Measurements from ENCODE around the gene PHF11.
"Not testable (repeated sequence)": the region's sequence is repeated elsewhere in the genome, so short reads cannot be mapped to it uniquely, and the experiment has no call there.

PHF11 gene

DNA sequence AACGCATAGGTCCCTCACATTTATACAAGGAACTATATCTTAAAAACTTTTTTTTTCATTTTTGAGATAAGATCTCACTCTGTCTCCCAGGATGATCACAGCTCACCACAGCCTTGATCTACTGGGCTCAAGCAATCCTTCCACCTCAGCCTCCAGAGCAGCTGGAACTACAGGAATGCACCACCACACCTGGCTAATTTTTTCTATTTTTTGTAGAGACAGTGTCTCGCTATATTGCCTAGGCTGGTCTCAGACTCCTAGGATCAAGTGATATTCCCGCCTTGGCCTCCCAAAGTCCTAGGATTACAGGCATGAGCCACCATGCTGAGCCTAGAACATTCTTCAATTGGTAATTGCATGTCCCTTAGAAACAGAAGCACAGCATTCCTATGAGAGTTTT is 47.9 kb downstream of the PHF11 start:
- in situ Hi-C loops (cut with HindIII; ENCODE audit: low sequenced_read_pairs) = no loop called here

DNA sequence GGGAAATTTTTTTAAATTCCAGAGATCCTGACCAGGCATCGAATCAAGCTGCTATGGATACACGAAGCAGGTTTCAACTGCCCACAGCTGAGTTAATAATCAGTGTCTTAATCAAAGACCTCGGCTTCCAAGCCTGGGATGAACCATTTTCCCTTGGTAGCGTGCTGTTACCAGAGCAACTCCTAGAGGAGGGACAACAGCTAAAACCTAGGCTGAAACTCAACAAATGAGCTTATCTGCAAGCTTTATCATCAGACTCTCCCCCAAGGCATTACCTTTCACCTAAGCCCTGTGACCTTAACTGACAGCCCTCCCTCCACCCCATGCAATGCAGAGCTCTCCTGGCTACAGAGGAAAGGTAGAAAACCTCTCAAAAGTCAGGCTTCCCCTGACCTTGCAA is 49.9 kb downstream of the PHF11 start:
- in situ Hi-C loops (cut with HindIII; ENCODE audit: low sequenced_read_pairs) = no loop called here

DNA sequence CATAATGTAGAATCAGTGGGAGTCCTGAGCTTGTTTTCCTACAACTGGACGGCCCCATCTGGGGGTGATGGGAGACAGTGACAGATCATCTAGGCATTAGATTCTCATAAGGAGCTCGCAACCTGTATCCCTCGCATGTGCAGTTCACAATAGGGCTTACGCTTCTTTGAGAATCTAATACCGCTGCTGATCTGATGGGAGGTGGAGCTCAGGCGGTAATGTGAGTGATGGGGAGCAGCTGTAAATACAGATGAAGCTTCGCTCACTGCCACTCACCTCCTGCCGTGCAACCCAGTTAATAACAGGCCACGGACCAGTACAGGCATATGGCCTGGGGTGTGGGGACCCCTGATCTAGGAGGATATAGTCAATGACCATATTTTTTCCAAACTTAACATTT is 50.8 kb downstream of the PHF11 start:
- in situ Hi-C loops (cut with HindIII; ENCODE audit: low sequenced_read_pairs) = no loop called here

DNA sequence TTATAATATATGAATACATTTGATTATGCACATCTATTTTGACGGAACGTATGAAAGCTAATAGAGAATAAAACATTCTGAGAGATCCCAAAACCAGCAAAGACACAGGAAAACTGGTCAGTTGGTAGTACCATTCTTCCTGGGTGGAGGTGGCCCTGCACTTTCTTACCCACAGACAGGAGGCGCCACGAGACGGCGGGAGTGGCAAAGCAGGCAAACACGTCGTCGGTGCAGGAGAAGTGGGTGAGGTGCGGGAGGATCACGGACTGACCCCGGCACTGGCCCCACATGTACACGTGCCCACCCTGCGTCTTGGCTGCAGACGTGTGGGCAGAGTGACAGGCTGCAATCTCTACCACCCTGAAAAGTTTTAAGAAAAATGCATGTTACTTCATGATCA is 53.5 kb downstream of the PHF11 start:
- in situ Hi-C loops (cut with HindIII; ENCODE audit: low sequenced_read_pairs) = no loop called here

DNA sequence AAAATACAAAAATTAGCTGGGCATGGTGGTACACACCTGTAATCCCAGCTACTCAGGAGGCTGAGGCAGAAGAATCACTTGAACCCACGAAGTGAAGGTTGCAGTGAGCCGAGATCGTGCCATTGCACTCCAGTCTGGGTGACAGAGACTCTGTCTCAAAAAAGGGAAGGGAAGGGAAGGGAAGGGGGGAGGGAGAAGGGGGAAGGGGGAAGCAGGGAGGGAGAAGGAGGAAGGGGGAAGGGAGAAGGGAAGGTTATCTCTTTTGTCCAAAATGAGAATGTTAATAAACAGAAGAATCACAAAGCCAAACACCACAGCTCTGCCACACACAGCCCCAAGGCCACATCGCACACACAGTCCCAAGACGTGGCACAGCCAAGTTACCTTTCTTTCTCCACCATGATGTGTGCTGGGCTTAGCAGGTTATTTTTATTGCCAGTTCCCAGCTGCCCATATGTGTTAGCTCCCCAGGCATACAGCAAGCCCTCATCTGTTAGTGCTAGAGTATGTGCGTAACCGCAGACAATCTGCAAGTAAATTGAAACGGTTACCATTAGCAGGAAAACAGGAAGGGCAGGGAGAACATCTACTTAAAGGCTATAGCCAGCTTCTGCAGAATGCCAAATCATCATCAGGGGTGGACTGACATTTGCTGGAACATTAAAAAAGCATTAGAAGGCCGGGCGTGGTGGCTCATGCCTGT is 55.3 kb downstream of the PHF11 start:
- in situ Hi-C loops (cut with HindIII; ENCODE audit: low sequenced_read_pairs) = no loop called here

DNA sequence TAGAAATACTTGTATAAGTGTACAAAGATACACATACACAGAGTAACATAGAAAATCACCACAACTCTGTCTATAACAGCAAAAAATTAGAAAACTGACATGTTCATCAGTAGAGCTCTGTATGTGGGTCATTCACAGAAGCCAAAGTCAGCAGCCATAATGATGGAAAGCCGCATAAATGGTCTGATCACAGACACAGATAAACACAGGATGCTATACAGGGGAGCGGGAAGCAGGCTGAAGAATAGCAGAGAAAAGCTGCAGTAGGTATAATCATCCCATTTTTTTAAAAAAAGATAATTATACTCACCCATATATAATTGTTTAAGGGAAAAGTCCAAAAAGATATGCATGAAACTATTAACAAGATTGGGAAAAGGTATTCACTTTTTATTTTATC is 58.1 kb downstream of the PHF11 start:
- in situ Hi-C loops (cut with HindIII; ENCODE audit: low sequenced_read_pairs) = no loop called here

DNA sequence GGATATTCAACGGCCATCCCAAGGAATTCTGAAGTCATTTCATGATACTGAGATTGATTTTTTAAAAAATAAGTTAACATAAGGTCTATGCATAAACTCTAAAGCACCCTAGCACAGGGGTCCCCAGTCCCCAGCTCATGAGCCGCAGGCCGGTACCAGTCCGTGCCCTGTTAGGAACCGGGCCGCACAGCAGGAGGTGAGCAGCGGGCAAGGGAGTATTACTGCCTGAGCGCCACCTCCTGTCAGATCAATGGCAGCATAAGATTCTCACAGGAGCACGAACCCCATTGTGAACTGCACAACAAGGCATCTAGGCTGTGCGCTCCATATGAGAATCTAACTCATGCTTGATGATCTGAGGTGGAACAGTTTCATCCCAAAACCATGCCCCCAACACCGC is 58.6 kb downstream of the PHF11 start:
- in situ Hi-C loops (cut with HindIII; ENCODE audit: low sequenced_read_pairs) = no loop called here

DNA sequence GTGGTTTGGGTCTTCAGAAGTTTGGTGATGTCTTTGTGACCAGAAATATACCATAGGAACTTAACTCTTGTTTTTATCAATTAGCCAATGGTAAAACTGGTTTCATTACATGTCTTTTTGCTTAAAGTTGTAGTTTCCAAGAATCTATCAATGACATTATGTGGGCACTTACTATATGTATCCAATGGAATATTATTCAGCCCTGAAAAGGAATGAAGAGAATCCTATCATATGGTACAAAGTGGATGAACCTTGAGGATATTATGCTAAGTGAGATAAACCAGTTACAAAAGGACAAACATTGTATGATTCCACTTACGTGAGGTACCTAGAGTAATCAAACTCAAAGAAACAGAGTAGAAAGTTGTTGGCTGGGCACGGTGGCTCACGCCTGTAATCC is 63.3 kb downstream of the PHF11 start:
- in situ Hi-C loops (cut with HindIII; ENCODE audit: low sequenced_read_pairs) = no loop called here

DNA sequence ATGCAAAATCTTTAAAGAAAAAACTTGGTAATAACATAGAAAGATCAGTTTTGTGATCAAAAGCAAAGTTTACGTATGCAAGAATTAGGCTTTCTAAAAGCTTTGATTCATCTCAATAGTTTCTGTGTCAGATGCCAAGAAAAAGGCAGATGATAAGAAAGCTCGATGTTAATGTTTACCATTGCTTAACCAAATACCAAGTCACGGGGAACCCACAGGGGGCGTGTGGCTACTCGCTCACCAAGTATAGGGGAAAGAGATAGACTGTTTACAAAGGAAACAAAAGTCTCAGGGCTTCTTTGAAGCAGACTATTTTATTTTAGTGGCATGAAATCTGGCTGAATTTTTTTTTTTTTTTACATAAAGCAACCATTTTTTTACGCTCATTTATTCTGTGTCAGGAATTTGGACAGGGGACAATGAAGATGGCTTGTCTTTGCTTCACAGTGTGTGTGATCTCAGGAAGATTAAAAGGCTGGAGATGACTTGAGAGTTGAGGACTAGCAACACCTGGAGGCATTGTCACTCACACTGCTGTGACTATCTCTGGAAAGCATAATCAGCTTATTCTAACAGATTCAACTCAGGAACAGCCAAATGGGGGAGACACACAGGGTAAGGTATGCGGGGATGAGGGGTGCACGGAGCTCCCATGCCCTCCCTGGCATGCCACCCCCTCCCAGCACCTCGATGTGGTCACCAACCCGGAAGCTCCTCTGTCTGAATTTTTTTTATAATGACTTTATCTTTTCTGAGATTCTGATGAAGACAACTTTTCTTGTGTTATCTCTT is 64.7 kb downstream of the PHF11 start:
- in situ Hi-C loops (cut with HindIII; ENCODE audit: low sequenced_read_pairs) = no loop called here

DNA sequence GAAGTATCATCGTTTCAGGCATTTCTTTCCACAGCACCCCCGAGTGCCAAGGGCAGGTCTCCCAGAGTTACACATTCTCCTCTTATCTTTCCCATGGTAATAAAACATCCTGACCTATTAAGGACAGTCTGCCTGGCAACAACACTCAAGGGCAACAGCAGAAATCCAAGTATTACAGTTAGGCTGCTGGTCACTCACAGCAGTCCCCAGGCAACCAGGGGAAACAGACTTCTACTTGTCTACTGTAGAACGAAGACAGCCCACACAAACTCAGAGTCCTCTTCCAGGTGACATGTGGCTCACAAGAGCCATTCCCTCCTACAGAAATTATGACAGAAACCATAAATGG is 65.3 kb downstream of the PHF11 start:
- in situ Hi-C loops (cut with HindIII; ENCODE audit: low sequenced_read_pairs) = no loop called here

DNA sequence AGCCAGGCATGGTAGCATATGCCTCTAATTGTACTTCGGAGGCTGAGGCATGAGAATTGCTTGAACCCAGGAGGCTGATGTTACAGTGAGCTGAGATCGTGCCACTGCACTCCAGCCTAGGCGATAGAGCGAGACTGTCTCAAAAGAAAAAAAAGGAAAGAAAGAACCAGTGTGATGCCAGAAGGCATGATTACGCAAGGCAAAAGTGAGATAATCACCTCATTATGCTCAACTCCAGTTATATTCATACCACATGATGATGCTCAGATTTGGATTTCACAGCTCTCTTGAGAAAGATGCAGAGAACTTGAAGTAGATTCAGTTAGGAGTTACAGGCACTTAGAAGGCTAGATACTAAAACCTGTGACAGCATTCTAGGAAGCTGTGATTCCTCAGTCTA is 67.8 kb downstream of the PHF11 start:
- in situ Hi-C loops (cut with HindIII; ENCODE audit: low sequenced_read_pairs) = no loop called here

DNA sequence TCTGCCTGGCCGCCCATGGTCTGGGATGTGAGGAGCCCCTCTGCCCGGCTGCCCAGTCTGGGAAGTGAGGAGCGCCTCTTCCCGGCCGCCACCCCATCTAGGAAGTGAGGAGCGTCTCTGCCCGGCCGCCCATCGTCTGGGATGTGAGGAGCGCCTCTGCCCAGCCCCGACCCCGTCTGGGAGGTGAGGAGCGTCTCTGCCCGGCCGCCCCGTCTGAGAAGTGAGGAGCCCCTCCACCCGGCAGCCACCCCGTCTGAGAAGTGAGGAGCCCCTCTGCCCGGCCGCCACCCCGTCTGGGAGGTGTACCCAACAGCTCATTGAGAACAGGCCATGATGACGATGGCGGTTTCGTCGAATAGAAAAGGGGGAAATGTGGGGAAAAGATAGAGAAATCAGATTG is 69.7 kb downstream of the PHF11 start:
- in situ Hi-C loops (cut with HindIII; ENCODE audit: low sequenced_read_pairs) = not testable (repeated sequence)

DNA sequence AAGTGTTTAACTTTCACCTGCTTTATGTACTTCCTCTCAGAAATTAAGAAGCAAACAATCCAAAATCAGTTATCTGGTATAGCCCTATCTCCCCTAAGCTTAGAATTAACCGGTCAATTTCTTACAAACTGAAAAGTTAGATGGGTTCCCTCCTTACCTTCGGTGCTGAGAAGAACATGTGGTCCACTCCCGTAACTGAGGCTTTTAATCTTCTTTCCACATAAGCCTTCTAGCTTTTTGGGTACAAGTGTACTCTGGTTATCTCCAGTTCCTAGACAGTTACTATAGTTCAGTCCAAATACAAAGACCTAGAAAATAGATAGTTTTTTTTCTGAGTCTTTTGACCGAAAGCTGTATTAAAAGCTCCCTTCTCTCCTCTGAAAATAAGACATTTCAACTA is 70.7 kb downstream of the PHF11 start:
- in situ Hi-C loops (cut with HindIII; ENCODE audit: low sequenced_read_pairs) = no loop called here

DNA sequence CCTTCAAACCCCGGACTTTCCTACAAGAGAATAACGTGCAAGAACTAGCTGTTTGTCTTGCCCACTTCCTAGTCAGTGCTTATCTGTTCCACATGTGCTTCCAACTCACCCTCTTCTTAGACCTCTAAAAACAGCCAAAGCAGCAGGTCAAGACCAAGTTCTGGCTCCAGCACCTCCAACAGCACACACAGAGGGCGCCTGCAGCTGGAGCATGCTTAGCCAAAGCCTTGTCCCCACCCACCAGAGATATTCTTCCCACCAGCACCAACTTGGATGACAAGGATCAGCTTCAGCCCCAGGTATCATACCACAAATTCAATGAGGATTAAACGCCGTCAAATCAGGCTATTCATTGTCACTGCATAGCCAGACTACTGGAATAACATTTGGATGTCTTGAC is 71.7 kb downstream of the PHF11 start:
- in situ Hi-C loops (cut with HindIII; ENCODE audit: low sequenced_read_pairs) = no loop called here

DNA sequence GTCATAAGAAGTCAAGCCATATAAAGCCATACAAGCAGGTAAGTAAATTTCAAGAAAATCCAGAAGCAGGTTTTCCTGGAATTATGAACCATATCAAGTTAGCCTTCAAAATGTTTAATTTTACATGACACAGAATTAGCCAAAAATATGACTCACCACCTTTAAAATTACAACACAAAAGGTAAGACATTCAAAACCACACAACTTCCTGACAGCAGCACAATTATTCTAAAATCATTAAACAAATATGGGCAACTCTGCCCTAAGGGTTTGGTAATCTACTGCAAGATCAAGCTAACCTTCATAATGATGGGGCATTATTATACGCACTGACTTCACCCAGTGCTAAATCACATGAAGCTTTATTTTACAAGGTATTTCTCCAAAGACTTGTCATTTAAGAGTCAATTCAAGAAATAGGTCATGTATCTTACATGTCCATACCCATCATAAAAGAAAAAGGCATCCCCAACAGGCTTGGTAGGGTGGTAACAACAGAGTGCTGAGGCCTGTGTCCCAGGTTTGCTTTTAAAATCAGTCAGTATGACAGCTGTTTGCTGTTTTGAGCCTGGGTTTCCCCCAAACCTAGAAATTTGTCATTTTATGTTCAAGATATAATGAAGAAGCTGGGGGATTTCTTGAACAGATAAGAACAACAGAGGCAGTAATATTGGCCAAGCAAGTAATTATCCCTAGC is 74.4 kb downstream of the PHF11 start:
- in situ Hi-C loops (cut with HindIII; ENCODE audit: low sequenced_read_pairs) = no loop called here

DNA sequence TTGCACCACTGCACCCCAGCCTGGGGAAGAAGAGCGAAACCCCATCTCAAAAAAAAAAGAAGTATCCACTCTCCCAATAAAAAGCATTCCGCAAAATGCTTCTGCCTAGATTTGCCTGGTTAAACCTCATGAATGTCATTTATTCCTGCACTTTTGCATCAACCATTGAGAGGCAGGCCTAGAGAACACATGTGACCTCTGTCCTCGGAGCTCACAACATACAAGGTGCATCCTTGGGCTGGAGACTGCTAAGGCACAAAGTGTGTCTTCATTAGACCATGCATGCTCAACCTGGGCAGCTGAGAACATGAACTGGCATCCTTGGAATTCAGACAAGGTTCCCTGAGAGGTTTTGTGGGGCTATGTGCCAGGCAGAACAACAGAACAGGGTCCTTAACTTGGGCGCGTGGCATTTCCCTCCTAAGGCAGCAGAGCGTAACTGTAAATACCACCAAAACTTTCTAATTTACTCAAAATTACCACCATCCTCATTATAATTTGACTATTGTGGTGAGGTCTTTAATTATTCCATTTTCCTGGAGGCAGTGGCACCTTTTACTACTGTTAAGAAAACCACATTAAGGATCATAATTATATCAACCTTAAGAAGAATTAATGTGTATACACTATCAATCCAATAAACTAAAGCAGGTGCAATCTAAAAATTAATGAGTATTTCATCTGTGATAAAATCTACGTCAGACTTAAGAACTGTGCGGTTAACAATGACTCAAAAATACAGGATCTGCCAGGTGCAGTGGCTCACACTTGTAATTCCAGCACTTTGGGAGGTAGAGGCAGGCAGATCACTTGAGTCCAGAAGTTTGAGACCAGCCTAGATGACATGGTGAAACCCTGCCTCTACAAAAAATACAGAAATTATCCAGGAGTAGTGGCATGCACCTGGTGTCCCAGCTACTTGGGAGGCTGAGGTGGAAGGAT is 75.8 kb downstream of the PHF11 start:
- in situ Hi-C loops (cut with HindIII; ENCODE audit: low sequenced_read_pairs) = no loop called here
